ENCODE data around the gene TRIM3.

TRIM3 gene

DNA sequence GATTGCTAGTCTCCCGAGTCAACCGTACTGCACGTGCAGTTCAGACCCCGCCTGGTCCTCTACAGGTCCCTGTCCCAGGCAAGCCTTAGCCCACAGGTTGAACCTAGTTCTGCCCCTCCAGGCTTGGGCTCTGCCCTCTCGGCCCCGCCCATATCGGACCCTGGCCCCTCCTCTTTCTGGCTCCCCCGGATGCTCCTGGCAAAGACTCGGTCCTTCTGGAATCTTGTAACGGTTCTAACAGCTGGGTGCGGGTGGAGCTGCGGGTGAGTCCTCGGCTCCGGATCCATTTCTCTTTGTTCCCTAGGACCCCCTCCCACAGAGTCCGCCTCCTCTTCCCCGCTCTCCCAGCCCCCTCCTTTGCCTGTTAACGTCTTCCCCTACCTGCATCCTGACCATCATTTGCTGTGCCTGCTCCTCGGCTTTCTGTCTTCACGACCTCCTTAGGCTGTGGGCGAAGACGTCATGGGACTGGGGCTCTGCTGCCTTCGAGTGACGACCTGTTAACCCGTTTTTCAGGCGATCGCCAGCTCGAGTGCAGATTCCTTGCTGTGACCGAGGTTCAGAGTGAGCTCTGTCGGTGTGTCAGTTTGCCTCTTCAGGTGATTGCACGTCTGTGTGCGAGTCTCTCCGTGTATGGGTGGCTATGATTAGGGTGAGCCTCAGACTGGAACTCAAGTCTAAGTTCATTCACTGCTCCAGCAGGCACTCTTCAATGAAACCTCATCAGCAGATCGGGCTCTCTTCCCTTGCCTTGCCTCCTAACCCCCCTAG is 23.5 kb upstream of the TRIM3 start, which contains the start of gene DNHD1:
DNHD1 (plus strand) TSS at position 212 of the 771 bp plus-strand sequence. CDS start 936 bp downstream, outside the sequence.
- H3K36me3 ChIP-seq (ENCODE audit: control insufficient read depth in 1 of 2, insufficient read depth in 2 of 2, low read length in 2 of 2): peaks cover 4 to 22% of the 10 kb centered on the region in 2 donors
- no peaks in the 10 kb centered on the region for H3K27me3 ChIP-seq (ENCODE audit: control insufficient read depth in 1 of 2, insufficient read depth in 2 of 2, low read length in 2 of 2)
- no peaks in the 10 kb centered on the region for H3K9me3 ChIP-seq (ENCODE audit: control insufficient read depth in 1 of 2, low read length in 2 of 2)
- no peak within 1 kb of the TSS for H3K4me3 ChIP-seq (ENCODE audit: low read depth in 1 of 2, low read length in 2 of 2)
- no peak within 1 kb of the TSS for H3K9ac ChIP-seq (ENCODE audit: low read depth in 1 of 2, low read length in 2 of 2)
- H3K4me1 ChIP-seq (ENCODE audit: control insufficient read depth in 1 of 2, insufficient read depth in 2 of 2, low read length in 2 of 2): peaks cover 0 to 5% of the 10 kb centered on the region in 2 donors
- no peak within 1 kb of the TSS for H3K27ac ChIP-seq (ENCODE audit: low read depth, low read length)

DNA sequence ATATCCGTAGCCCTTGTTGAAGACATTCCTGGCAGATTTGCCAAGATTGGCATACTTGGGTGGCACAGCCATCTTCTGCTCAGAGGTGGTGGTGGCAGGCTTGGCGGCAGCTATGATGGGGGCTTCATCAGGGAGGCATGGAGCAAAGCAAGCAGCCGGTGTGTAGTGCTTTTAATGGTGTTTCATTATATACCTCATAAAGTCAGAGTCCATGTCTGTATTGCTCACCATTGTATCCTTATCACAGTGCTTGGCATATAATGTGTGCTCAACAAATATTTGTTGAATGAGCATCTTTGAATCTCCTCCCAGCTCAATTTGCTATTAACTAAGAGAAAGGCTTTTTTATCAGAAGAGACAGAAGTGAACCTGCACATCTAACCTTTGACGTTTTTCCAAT is 15.6 kb upstream of the TRIM3 start:
- Histone ChIP-seq H3K36me3 (ENCODE audit: control insufficient read depth in 1 of 2, insufficient read depth in 2 of 2, low read length in 2 of 2) (peaks cover 8 to 27% of the 10 kb centered on the region in 2 donors), H3K27ac (ENCODE audit: low read depth, low read length) (no peak overlapping the region), H3K4me1 (ENCODE audit: control insufficient read depth in 1 of 2, insufficient read depth in 2 of 2, low read length in 2 of 2) (peaks cover 25 to 26% of the 10 kb centered on the region in 2 donors), H3K9me3 (ENCODE audit: control insufficient read depth in 1 of 2, low read length in 2 of 2) (no peaks in the 10 kb centered on the region), H3K4me3 (ENCODE audit: low read depth in 1 of 2, low read length in 2 of 2) (no peak overlapping the region), H3K9ac (ENCODE audit: low read depth in 1 of 2, low read length in 2 of 2) (no peak overlapping the region), H3K27me3 (ENCODE audit: control insufficient read depth in 1 of 2, insufficient read depth in 2 of 2, low read length in 2 of 2) (no peaks in the 10 kb centered on the region)

DNA sequence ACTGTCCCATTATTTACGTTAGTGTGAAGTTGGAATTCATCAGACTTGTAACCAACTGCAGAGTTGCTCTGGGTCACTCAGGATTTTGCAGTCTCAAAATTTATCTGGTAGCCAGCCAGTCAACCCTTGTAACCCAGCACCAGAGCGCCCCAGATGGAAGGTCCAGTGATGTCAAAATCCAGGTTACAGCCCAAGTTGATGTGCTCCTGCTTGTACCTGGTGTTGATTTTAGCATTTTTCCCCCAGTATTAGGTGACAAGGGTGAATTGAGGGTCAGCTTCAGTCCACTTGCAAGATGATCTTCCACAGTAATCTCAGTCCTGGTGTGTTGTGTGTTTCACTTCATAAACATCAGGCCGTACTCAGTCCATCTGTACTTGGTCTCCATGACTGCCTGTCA is 15.1 kb upstream of the TRIM3 start:
- Histone ChIP-seq H3K36me3 (ENCODE audit: control insufficient read depth in 1 of 2, insufficient read depth in 2 of 2, low read length in 2 of 2) (peaks cover 8 to 28% of the 10 kb centered on the region in 2 donors), H3K27me3 (ENCODE audit: control insufficient read depth in 1 of 2, insufficient read depth in 2 of 2, low read length in 2 of 2) (no peaks in the 10 kb centered on the region), H3K4me1 (ENCODE audit: control insufficient read depth in 1 of 2, insufficient read depth in 2 of 2, low read length in 2 of 2) (peaks cover 25 to 26% of the 10 kb centered on the region in 2 donors), H3K9me3 (ENCODE audit: control insufficient read depth in 1 of 2, low read length in 2 of 2) (no peaks in the 10 kb centered on the region), H3K27ac (ENCODE audit: low read depth, low read length) (no peak overlapping the region), H3K4me3 (ENCODE audit: low read depth in 1 of 2, low read length in 2 of 2) (no peak overlapping the region), H3K9ac (ENCODE audit: low read depth in 1 of 2, low read length in 2 of 2) (no peak overlapping the region)

DNA sequence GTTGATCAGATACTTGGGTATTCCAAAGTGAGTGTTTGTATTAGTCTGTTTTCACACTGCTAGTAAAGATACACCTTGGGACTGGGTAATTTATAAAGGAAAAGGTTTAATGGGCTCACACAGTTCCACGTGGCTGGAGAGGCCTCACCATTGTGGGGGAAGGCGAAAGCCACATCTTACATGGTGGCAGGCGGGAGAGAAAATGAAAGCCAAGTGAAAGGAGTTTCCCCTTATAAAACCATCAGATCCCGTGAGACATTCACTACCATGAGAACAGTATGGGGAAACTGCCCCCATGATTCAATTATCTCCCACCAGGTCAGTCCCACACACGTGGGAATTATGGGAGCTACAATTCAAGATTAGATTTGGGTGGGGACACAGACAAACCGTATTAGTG is 14.6 kb upstream of the TRIM3 start:
- Histone ChIP-seq H3K4me3 (ENCODE audit: low read depth in 1 of 2, low read length in 2 of 2) (no peak overlapping the region), H3K9ac (ENCODE audit: low read depth in 1 of 2, low read length in 2 of 2) (no peak overlapping the region), H3K9me3 (ENCODE audit: control insufficient read depth in 1 of 2, low read length in 2 of 2) (no peaks in the 10 kb centered on the region), H3K27me3 (ENCODE audit: control insufficient read depth in 1 of 2, insufficient read depth in 2 of 2, low read length in 2 of 2) (no peaks in the 10 kb centered on the region), H3K4me1 (ENCODE audit: control insufficient read depth in 1 of 2, insufficient read depth in 2 of 2, low read length in 2 of 2) (peaks cover 25 to 26% of the 10 kb centered on the region in 2 donors), H3K27ac (ENCODE audit: low read depth, low read length) (no peak overlapping the region), H3K36me3 (ENCODE audit: control insufficient read depth in 1 of 2, insufficient read depth in 2 of 2, low read length in 2 of 2) (peaks cover 11 to 32% of the 10 kb centered on the region in 2 donors)

DNA sequence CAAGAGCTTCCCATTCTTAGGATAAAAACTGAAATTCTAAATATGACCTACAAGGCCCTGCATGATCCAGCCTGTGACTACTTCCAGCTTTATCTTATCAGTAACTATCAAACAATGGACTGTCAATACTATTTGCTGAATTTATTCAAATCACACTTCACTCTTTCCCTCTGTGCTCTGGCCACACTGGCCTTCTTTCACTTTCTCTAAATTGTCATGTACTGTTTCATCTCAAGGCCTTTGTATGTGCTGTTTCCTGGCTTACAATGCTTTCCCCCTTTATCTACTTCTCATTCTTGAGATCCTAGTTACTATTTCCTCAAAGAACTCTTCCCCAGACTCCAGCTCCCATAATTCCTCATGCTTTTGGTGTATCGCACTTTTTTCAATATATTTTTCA is 13.2 kb upstream of the TRIM3 start:
- Histone ChIP-seq H3K27ac (ENCODE audit: low read depth, low read length) (no peak overlapping the region), H3K9ac (ENCODE audit: low read depth in 1 of 2, low read length in 2 of 2) (no peak overlapping the region), H3K36me3 (ENCODE audit: control insufficient read depth in 1 of 2, insufficient read depth in 2 of 2, low read length in 2 of 2) (peaks cover 16 to 36% of the 10 kb centered on the region in 2 donors), H3K27me3 (ENCODE audit: control insufficient read depth in 1 of 2, insufficient read depth in 2 of 2, low read length in 2 of 2) (no peaks in the 10 kb centered on the region), H3K4me1 (ENCODE audit: control insufficient read depth in 1 of 2, insufficient read depth in 2 of 2, low read length in 2 of 2) (peaks cover 36 to 38% of the 10 kb centered on the region in 2 donors), H3K9me3 (ENCODE audit: control insufficient read depth in 1 of 2, low read length in 2 of 2) (no peaks in the 10 kb centered on the region), H3K4me3 (ENCODE audit: low read depth in 1 of 2, low read length in 2 of 2) (no peak overlapping the region)

DNA sequence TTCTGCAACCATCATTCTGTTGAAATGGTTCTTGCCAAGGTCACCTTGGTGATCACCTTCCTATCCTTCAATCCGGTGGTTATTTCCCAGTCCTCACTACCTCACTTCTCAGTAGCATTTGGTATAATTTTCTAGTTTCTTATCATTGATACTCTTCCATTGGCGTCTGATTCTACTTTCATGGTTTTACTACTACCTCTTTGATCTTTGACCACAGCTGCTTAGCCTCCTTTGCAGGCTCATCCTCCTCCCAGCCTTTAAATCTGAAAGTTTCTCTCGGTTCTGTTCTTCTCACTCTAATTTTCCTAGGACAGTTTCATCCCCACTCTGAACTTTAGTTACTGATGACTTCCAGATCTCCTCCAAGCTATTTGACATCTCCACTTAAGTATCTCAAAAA is 12.5 kb upstream of the TRIM3 start:
- no peaks in the 10 kb centered on the region for H3K9me3 ChIP-seq (ENCODE audit: control insufficient read depth in 1 of 2, low read length in 2 of 2)
- peaks cover 37 to 42% of the 10 kb centered on the region in 2 donors for H3K4me1 ChIP-seq (ENCODE audit: control insufficient read depth in 1 of 2, insufficient read depth in 2 of 2, low read length in 2 of 2)
- H3K27ac ChIP-seq (ENCODE audit: low read depth, low read length): no peak overlapping the region
- no peak overlapping the region for H3K9ac ChIP-seq (ENCODE audit: low read depth in 1 of 2, low read length in 2 of 2)
- H3K4me3 ChIP-seq (ENCODE audit: low read depth in 1 of 2, low read length in 2 of 2): no peak overlapping the region
- no peaks in the 10 kb centered on the region for H3K27me3 ChIP-seq (ENCODE audit: control insufficient read depth in 1 of 2, insufficient read depth in 2 of 2, low read length in 2 of 2)
- peaks cover 16 to 36% of the 10 kb centered on the region in 2 donors for H3K36me3 ChIP-seq (ENCODE audit: control insufficient read depth in 1 of 2, insufficient read depth in 2 of 2, low read length in 2 of 2)

DNA sequence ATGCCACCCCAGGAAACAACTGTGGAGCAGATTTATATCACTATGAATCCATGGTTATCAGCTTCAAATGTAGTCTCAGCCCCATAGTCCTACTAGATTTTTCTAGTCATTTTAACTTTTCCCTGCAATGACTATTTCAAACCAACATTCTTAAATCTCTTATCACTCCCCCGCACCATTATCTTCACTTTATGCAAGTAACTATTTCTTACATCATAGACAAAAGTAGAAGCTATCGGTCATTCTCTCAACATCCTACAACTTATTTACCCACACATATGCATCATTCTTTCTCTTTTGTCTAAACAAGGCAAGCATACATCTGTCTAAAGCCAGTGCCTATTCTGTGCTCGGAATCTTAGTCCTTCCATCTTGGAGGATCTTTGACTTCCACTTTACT is 11.9 kb upstream of the TRIM3 start:
- Histone ChIP-seq H3K27ac (ENCODE audit: low read depth, low read length) (no peak overlapping the region), H3K36me3 (ENCODE audit: control insufficient read depth in 1 of 2, insufficient read depth in 2 of 2, low read length in 2 of 2) (peaks cover 16 to 36% of the 10 kb centered on the region in 2 donors)

DNA sequence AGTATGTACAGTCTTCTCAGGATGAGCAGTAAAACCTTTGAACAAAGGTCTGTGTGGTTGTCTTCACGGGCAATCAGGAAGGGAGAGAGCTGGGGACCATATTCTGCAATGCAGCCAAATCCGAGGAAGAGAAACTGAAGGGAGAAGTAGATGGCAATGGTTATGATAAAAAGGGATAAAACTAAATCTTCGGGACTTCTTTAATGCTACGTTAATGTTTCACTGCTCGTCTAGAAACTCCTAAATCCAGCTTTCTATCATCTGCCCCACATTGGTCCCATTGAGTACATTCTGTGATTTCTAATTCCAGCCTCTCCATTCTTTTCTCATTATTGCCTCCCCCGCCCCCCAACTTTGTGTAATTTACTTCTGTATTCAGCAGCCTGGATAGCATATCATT is 9.3 kb upstream of the TRIM3 start:
- H3K27ac ChIP-seq (ENCODE audit: low read depth, low read length): no peak overlapping the region
- peaks cover 24 to 50% of the 10 kb centered on the region in 2 donors for H3K36me3 ChIP-seq (ENCODE audit: control insufficient read depth in 1 of 2, insufficient read depth in 2 of 2, low read length in 2 of 2)

More for the DNA sequence above, 11.9 kb upstream of the TRIM3 start:
- H3K4me1 ChIP-seq (ENCODE audit: control insufficient read depth in 1 of 2, insufficient read depth in 2 of 2, low read length in 2 of 2): peaks cover 38 to 43% of the 10 kb centered on the region in 2 donors
- H3K27me3 ChIP-seq (ENCODE audit: control insufficient read depth in 1 of 2, insufficient read depth in 2 of 2, low read length in 2 of 2): no peaks in the 10 kb centered on the region
- no peak overlapping the region for H3K9ac ChIP-seq (ENCODE audit: low read depth in 1 of 2, low read length in 2 of 2)
- no peaks in the 10 kb centered on the region for H3K9me3 ChIP-seq (ENCODE audit: control insufficient read depth in 1 of 2, low read length in 2 of 2)
- H3K4me3 ChIP-seq (ENCODE audit: low read depth in 1 of 2, low read length in 2 of 2): no peak overlapping the region

DNA sequence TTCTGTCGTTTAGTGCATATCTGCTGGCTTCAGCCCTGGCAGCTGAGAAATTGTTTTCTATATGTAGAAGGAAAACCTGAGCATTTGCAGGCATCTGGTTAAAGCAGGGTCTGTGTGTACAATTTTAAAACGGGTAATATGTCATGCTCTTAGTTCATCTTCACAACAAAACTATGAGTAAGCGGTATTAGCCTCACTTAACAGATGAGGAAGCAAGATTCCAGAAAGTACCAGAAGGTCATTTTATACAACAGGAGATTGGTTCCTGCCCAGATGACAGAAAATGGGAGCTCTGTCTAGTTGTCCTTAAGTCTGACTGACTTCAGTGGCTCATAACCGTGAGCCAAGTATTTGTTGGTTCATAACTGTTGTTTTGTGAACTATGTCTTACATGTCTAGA is 8.7 kb upstream of the TRIM3 start:
- Histone ChIP-seq H3K27ac (ENCODE audit: low read depth, low read length) (no peak overlapping the region), H3K9me3 (ENCODE audit: control insufficient read depth in 1 of 2, low read length in 2 of 2) (no peaks in the 10 kb centered on the region), H3K4me3 (ENCODE audit: low read depth in 1 of 2, low read length in 2 of 2) (peak overlapping the region; percentile 96 to 99), H3K9ac (ENCODE audit: low read depth in 1 of 2, low read length in 2 of 2) (peak overlapping the region; percentile 97 to 99), H3K27me3 (ENCODE audit: control insufficient read depth in 1 of 2, insufficient read depth in 2 of 2, low read length in 2 of 2) (no peaks in the 10 kb centered on the region), H3K4me1 (ENCODE audit: control insufficient read depth in 1 of 2, insufficient read depth in 2 of 2, low read length in 2 of 2) (peaks cover 33 to 39% of the 10 kb centered on the region in 2 donors), H3K36me3 (ENCODE audit: control insufficient read depth in 1 of 2, insufficient read depth in 2 of 2, low read length in 2 of 2) (peaks cover 30 to 50% of the 10 kb centered on the region in 2 donors)

More for the DNA sequence above, 9.3 kb upstream of the TRIM3 start:
- H3K27me3 ChIP-seq (ENCODE audit: control insufficient read depth in 1 of 2, insufficient read depth in 2 of 2, low read length in 2 of 2): no peaks in the 10 kb centered on the region
- H3K4me3 ChIP-seq (ENCODE audit: low read depth in 1 of 2, low read length in 2 of 2): peak overlapping the region in 1 of 2 donors; percentile 96
- H3K4me1 ChIP-seq (ENCODE audit: control insufficient read depth in 1 of 2, insufficient read depth in 2 of 2, low read length in 2 of 2): peaks cover 33 to 45% of the 10 kb centered on the region in 2 donors
- peak overlapping the region in 1 of 2 donors; percentile 99 for H3K9ac ChIP-seq (ENCODE audit: low read depth in 1 of 2, low read length in 2 of 2)
- H3K9me3 ChIP-seq (ENCODE audit: control insufficient read depth in 1 of 2, low read length in 2 of 2): no peaks in the 10 kb centered on the region

DNA sequence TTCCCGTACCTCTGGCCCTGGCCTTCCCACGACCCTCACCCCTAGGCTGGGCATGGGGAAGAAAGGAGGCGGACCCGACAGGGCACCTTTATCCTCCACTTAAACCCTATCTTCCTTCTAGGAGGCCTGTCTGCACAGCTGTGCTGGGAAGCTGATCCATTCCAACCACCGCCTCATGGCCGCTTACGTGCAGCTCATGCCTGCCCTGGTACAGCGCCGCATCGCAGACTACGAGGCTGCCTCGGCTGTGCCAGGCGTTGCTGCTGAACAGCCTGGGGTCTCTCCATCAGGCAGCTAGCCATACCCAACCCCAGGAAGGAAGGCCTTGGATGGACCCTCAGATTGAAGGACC is 8.2 kb upstream of the TRIM3 start:
- no peaks in the 10 kb centered on the region for H3K27me3 ChIP-seq (ENCODE audit: control insufficient read depth in 1 of 2, insufficient read depth in 2 of 2, low read length in 2 of 2)
- H3K9ac ChIP-seq (ENCODE audit: low read depth in 1 of 2, low read length in 2 of 2): peak overlapping the region; percentile 97 to 99
- H3K27ac ChIP-seq (ENCODE audit: low read depth, low read length): peak overlapping the region; percentile 92
- peaks cover 33 to 35% of the 10 kb centered on the region in 2 donors for H3K4me1 ChIP-seq (ENCODE audit: control insufficient read depth in 1 of 2, insufficient read depth in 2 of 2, low read length in 2 of 2)
- H3K9me3 ChIP-seq (ENCODE audit: control insufficient read depth in 1 of 2, low read length in 2 of 2): no peaks in the 10 kb centered on the region
- peak overlapping the region; percentile 96 to 99 for H3K4me3 ChIP-seq (ENCODE audit: low read depth in 1 of 2, low read length in 2 of 2)
- peaks cover 36 to 55% of the 10 kb centered on the region in 2 donors for H3K36me3 ChIP-seq (ENCODE audit: control insufficient read depth in 1 of 2, insufficient read depth in 2 of 2, low read length in 2 of 2)
